Panc1 (cell line): ENCODE results near the gene TMEM184C.

Experiments used
- POLR2AphosphoS5 ChIP-seq: IDR thresholded peaks from 2 replicates; pipeline ENCODE4 v1.6.1; 2012; ENCODE audit warnings: mild to moderate bottlenecking, low read depth, low read length, moderate library complexity
- TCF7L2 ChIP-seq: IDR thresholded peaks from 2 replicates; pipeline ENCODE4 v1.6.1; 2011; ENCODE audit warnings: mild to moderate bottlenecking, low read depth, low read length, inconsistent platforms
- TF ChIP-seq, protein P1 (sequence below): fragments of 450-650 bp; IDR thresholded peaks from 2 replicates; pipeline ENCODE4 v1.5.1; 2017; ENCODE audit warnings: mild to moderate bottlenecking

DNA sequence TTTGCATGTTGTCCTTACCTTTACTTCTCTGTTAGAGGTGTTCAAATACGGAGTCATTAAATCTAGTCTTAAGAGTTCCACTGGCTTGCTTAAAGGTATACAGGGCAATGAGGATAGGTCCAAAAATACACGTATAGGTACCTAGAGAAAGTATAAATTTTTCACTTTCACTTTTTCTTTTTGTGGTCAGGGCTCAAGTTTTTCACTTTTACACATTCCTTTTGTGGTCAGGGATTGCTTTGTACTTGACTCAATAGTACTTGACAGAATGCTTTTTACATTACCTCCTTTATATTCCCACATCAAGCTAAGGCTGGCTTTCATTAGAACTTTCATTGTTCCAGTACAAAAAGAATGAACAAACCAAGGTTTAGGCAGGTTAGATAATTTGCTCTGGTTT lies 21.7 kb downstream of the TMEM184C start:
- TF ChIP-seq POLR2AphosphoS5 (no peak), TCF7L2 (no peak)
- TF ChIP-seq, protein P1, sequence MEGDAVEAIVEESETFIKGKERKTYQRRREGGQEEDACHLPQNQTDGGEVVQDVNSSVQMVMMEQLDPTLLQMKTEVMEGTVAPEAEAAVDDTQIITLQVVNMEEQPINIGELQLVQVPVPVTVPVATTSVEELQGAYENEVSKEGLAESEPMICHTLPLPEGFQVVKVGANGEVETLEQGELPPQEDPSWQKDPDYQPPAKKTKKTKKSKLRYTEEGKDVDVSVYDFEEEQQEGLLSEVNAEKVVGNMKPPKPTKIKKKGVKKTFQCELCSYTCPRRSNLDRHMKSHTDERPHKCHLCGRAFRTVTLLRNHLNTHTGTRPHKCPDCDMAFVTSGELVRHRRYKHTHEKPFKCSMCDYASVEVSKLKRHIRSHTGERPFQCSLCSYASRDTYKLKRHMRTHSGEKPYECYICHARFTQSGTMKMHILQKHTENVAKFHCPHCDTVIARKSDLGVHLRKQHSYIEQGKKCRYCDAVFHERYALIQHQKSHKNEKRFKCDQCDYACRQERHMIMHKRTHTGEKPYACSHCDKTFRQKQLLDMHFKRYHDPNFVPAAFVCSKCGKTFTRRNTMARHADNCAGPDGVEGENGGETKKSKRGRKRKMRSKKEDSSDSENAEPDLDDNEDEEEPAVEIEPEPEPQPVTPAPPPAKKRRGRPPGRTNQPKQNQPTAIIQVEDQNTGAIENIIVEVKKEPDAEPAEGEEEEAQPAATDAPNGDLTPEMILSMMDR, result no peak
